HUDEP-2 (cell line): Measurements from ENCODE around the gene FRG1.
"Not testable (repeated sequence)": the region's sequence is repeated elsewhere in the genome, so short reads cannot be mapped to it uniquely, and the experiment has no call there.

Experiments used
- DNase-seq, 76 experiments: peaks; one replicate each; lab custom pipeline; 2025; ENCODE audit not compliant: unreplicated experiment in 76 of 76; lab: John Stamatoyannopoulos, UW

FRG1 gene

GRCh38 chr4:189984661-189985060 lies 44.0 kb downstream of the FRG1 start:
- DNase-seq = not testable (repeated sequence)

GRCh38 chr4:189985651-189986243 lies 45.1 kb downstream of the FRG1 start:
- not testable (repeated sequence) for DNase-seq

GRCh38 chr4:189988877-189989431 lies 48.3 kb downstream of the FRG1 start:
- DNase-seq = no peak

GRCh38 chr4:189989941-189990340 lies 49.3 kb downstream of the FRG1 start:
- not testable (repeated sequence) for DNase-seq
